AG04449 (cell line): ENCODE measurements around the gene KCNMB1.

ENCODE experiments used
- CTCF ChIA-PET: fragments of 350-600 bp; formaldehyde crosslinking; extraction: SDS; loops from one replicate; lab custom pipeline; 2021; ENCODE audit warnings: antibody characterized with exemption; lab: Yijun Ruan, JAX
- POLR2A ChIA-PET: fragments of 400-600, 350-600 bp; formaldehyde crosslinking; extraction: SDS; loops from one replicate; lab custom pipeline; 2020; ENCODE audit warnings: antibody characterized with exemption, inconsistent platforms; lab: Yijun Ruan, JAX
- DNase-seq: peaks from one replicate; pipeline ENCODE4 v3.0.0-alpha.2; 2010; ENCODE audit warnings: low read depth, low spot score
- H3K4me3 ChIP-seq: 2 replicates; pipeline ENCODE4 v1.5.1; 2011; ENCODE audit warnings: low read depth, mild to moderate bottlenecking, control low read depth, low read length
- CTCF ChIP-seq: IDR thresholded peaks from one replicate; pipeline ENCODE4 v1.5.1; 2011; ENCODE audit warnings: mild to moderate bottlenecking, moderate library complexity, low read length, control low read depth, inconsistent platforms; ENCODE audit not compliant: insufficient read depth; ENCODE audit errors: missing control alignments

Gene KCNMB1

GRCh38 chr5:170341545-170341944 lies 47.6 kb downstream of the KCNMB1 start:
- POLR2A ChIA-PET = no interaction called here
- CTCF ChIA-PET = no interaction called here
- TF ChIP-seq CTCF = no peak
- H3K4me3 ChIP-seq = no peak overlapping the region
- no peak for DNase-seq

GRCh38 chr5:170339780-170340167 lies 49.4 kb downstream of the KCNMB1 start:
- CTCF ChIA-PET = interaction anchor here (0.9 kb wide), 1 partner anchor 73 kb away, joined by 3 read pairs; no protein-coding TSS in a partner anchor

GRCh38 chr5:170338933-170339779 lies 50.0 kb downstream of the KCNMB1 start:
- no peak overlapping the region for H3K4me3 ChIP-seq
- no peak for TF ChIP-seq CTCF
- CTCF ChIA-PET = interaction anchor here (0.9 kb wide), 1 partner anchor 72 kb away, joined by 3 read pairs; no protein-coding TSS in a partner anchor
- POLR2A ChIA-PET = no interaction called here
- DNase-seq = no peak

More at GRCh38 chr5:170339780-170340167, 49.4 kb downstream of the KCNMB1 start:
- DNase-seq = no peak
- no peak for TF ChIP-seq CTCF
- POLR2A ChIA-PET = no interaction called here
- H3K4me3 ChIP-seq = no peak overlapping the region

- no peak for TF ChIP-seq CTCF
- CTCF ChIA-PET = no interaction called here
- POLR2A ChIA-PET = no interaction called here
- H3K4me3 ChIP-seq = no peak overlapping the region
- DNase-seq = no peak
Measured at GRCh38 chr5:170338291-170338690, 50.9 kb downstream of the KCNMB1 start.

- POLR2A ChIA-PET = no interaction called here
- no peak for DNase-seq
Measured at GRCh38 chr5:170337045-170337733, 52.0 kb downstream of the KCNMB1 start.

More at GRCh38 chr5:170337045-170337733, 52.0 kb downstream of the KCNMB1 start:
- no peak overlapping the region for H3K4me3 ChIP-seq
- CTCF ChIA-PET = no interaction called here
- no peak for TF ChIP-seq CTCF
